ENCODE results near the gene SERF1A. TPM values are rescaled to one million over a fixed set of nuclear protein-coding genes. Genes with fewer than 3 reads are reported as not detected.
"Not testable (repeated sequence)": the region's sequence is repeated elsewhere in the genome, so short reads cannot be mapped to it uniquely, and the experiment has no call there.

Gene SERF1A
- total RNA-seq: 10 to 100 TPM in 1 of 4 donors, 1 to 10 TPM in 2, not detected in 1; 5.2 to 11.2 (median 5.5) TPM
- 1 to 10 TPM; 1.5 to 3.3 (median 1.8) TPM for polyA plus RNA-seq
- long read RNA-seq, donor 1, transcript SERF1A-201 (3 exons, 963 nt): major isoform, 5 of 6 reads
- long read RNA-seq, donor 1, partial matches to known transcripts: 0 of 6 reads
- long read RNA-seq, donor 1, other reads (novel, unspliced or antisense): 0 of 6 reads
- long read RNA-seq, donor 2, transcript SERF1A-201 (3 exons, 963 nt): major isoform, 10 of 10 reads
- long read RNA-seq, donor 2, partial matches to known transcripts: 0 of 10 reads
- long read RNA-seq, donor 2, other reads (novel, unspliced or antisense): 0 of 10 reads

DNA sequence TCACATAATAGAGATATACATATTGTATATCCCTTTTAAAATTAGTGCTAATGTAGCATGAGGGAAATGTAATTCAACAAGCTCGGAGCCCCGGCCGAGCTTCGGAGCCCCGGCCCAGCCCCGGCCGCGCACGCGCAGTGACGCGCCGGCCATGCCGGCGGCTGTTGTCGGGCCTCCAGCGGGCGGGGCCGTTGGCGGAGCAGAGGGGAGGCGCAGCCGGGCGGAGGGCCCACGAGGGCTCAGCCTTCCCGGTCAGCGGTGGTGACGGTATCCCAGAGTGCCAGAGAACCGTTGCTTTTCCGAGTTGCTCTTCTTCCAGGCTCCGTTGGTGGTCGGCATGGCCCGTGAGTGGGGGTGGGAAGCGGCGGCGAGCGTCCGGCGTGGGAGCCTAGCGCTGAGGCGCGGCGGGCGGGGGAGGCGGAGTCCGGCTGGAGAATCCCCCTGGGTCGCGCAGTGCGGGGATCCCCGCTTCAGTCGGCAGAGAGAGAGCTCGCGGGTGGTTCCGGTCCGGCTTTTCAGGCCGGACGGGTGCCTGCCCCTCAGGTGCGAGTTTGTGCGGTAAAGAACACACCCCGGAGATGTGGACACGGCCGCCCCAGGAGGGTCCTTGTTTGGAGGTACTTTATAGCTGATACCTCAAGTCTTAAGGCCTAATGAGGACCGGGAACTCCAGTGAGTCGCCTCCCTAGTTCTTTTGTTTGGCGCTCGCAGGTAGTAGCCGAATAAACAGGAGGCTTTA, at the start of gene SERF1A:
SERF1A (plus strand) TSS at position 137 of the 739 bp plus-strand sequence; CDS start at position 338, 201 bp downstream.
- intact Hi-C loops (cut with DNase I); H3K4me3 ChIP-seq; H3K27me3 ChIP-seq (ENCODE audit: insufficient read depth in 3 of 3, low read length in 2 of 3); H3K27ac ChIP-seq; H3K9me3 ChIP-seq; H3K4me1 ChIP-seq; H3K36me3 ChIP-seq (ENCODE audit: insufficient read depth in 1 of 2, low read depth in 1 of 2); DNase-seq: not testable (repeated sequence)
- peak; percentile 97 to 100 (median 99) for ATAC-seq
- no CpG with 5 or more reads among the region's 66 CpGs for WGBS, 3 donors

DNA sequence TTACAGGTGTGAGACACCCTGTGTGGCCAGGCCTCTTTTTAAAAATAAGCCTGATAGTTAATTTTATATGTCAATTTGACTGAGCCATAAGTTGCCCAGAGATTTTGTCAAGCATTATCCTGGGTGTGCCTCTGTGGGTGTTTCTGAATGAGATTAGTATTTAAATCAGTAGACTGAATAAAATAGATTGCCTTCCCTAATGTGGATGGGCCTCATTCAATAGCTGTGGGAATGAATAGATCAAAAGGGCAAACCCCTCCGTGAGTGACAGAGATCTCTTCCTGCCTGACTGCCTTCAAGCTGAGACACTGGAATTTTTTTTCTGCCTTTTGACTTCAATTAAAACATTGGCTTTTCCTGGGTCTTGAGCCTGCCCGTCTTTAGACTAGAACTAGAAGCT, 33.7 kb upstream of the SERF1A start:
- H3K9me3 ChIP-seq; H3K4me1 ChIP-seq; DNase-seq; H3K27me3 ChIP-seq (ENCODE audit: insufficient read depth in 3 of 3, low read length in 2 of 3); ATAC-seq; intact Hi-C loops (cut with DNase I); H3K4me3 ChIP-seq; H3K36me3 ChIP-seq (ENCODE audit: insufficient read depth in 1 of 2, low read depth in 1 of 2); H3K27ac ChIP-seq: not testable (repeated sequence)
- WGBS, 3 donors: no CpG with 5 or more reads among the region's 2 CpGs

DNA sequence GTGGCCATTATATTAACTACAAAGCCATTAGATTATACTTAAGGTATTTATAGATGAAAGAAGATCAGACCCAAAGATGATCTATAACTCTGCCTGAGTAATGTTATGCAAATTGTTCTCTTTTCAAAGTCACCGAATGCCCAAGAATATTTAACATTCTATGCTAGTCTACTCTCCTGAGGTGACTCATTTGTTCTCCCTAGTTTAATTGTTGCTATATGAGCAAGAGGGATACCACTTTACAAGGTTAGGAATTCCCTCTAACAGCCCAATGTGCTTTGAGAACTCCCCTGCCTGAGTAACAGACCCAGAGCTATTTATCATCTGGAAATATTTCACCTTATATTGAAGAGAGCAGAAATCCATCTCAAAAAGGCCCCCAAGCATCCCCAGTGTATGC, 29.8 kb upstream of the SERF1A start:
- H3K4me3 ChIP-seq; ATAC-seq; H3K27ac ChIP-seq; H3K4me1 ChIP-seq; DNase-seq; H3K27me3 ChIP-seq (ENCODE audit: insufficient read depth in 3 of 3, low read length in 2 of 3); intact Hi-C loops (cut with DNase I); H3K36me3 ChIP-seq (ENCODE audit: insufficient read depth in 1 of 2, low read depth in 1 of 2); H3K9me3 ChIP-seq: not testable (repeated sequence)
- no CpG with 5 or more reads among the region's 1 CpG for WGBS, 3 donors

DNA sequence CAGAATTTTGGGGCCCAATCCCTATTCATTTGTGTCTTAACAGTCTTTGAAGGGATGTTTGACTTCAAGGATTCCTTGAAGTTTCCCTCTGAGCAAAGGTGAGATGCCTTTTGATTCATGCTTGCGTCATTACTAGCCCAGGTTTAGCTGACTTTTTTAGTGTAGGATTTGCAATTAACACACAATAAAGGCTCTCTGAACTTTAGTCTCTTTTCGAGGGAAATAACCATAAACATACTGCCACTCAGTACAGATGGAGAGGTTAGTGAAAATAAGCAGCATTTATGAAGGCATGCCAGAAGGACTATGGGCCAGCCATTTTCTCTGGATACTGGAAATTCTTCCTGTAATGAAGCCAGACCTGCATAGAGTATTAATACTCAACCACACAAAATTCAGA, 4.4 kb upstream of the SERF1A start:
- H3K36me3 ChIP-seq (ENCODE audit: insufficient read depth in 1 of 2, low read depth in 1 of 2); H3K27me3 ChIP-seq (ENCODE audit: insufficient read depth in 3 of 3, low read length in 2 of 3); DNase-seq; H3K9me3 ChIP-seq; intact Hi-C loops (cut with DNase I); H3K27ac ChIP-seq; H3K4me3 ChIP-seq; H3K4me1 ChIP-seq; ATAC-seq: not testable (repeated sequence)
- no CpG with 5 or more reads among the region's 2 CpGs for WGBS, 3 donors

DNA sequence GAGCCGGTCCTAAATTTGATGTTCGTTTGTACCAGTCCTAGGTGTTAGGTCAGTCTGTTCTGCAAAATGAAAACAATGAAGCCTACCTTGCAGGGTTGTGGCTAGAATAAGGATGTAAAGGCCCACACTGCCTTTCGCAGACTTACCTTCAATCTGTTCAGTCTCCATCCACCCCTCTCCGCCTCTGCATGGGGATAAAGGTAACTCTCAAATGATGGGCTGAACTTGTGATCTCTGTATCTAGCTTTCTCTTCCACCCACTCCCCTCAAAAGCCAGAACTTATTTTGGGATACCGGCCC, 753 bp downstream of the SERF1A start:
- intact Hi-C loops (cut with DNase I); H3K4me1 ChIP-seq; H3K36me3 ChIP-seq (ENCODE audit: insufficient read depth in 1 of 2, low read depth in 1 of 2); H3K4me3 ChIP-seq; DNase-seq; H3K27ac ChIP-seq; H3K9me3 ChIP-seq; H3K27me3 ChIP-seq (ENCODE audit: insufficient read depth in 3 of 3, low read length in 2 of 3): not testable (repeated sequence)
- ATAC-seq: peak; percentile 15 to 36 (median 26)
- WGBS, 3 donors: no CpG with 5 or more reads among the region's 5 CpGs

DNA sequence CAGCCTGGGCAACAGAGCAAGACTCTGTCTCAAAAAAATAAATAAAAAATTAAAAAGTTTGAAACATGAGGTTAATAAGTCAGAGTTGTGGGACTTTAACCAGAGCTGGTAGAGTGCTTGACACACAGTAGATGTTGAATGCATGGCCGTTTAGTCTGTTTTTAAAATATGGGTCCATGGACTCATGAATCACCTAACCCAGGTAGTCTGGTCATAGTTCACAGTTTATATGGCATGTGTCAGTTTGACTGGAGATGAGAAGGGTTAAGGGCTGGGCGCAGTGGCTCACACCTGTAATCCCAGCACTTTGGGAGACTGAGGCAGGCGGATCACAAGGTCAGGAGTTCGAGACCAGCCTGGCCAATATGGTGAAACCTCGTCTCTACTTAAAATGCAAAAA, 6.2 kb downstream of the SERF1A start:
- intact Hi-C loops (cut with DNase I); H3K27me3 ChIP-seq (ENCODE audit: insufficient read depth in 3 of 3, low read length in 2 of 3); H3K27ac ChIP-seq; H3K4me1 ChIP-seq; H3K4me3 ChIP-seq; ATAC-seq; H3K9me3 ChIP-seq; H3K36me3 ChIP-seq (ENCODE audit: insufficient read depth in 1 of 2, low read depth in 1 of 2); DNase-seq: not testable (repeated sequence)
- WGBS, 3 donors: no CpG with 5 or more reads among the region's 5 CpGs

DNA sequence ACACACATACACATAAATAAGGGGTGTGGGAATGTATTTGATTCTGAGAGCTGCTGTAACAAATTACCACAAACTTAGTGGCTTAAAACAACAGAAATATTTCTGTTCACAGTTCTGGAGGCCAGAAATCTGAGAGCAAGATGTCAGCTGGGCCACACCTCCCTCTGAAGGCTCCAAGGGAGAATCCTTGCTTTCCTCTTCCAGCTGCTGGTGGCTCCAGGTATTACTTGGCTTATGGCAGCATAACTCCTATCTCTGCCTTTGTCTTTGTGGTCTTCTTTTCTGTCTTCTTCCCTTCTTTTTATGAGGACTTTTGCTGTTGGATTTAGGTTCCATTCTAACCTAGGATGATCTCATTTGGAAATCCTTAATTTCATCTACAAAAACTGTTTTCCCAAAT, 16.4 kb downstream of the SERF1A start:
- ATAC-seq; intact Hi-C loops (cut with DNase I); H3K27me3 ChIP-seq (ENCODE audit: insufficient read depth in 3 of 3, low read length in 2 of 3); H3K4me3 ChIP-seq; H3K9me3 ChIP-seq; H3K4me1 ChIP-seq; DNase-seq; H3K36me3 ChIP-seq (ENCODE audit: insufficient read depth in 1 of 2, low read depth in 1 of 2); H3K27ac ChIP-seq: not testable (repeated sequence)

DNA sequence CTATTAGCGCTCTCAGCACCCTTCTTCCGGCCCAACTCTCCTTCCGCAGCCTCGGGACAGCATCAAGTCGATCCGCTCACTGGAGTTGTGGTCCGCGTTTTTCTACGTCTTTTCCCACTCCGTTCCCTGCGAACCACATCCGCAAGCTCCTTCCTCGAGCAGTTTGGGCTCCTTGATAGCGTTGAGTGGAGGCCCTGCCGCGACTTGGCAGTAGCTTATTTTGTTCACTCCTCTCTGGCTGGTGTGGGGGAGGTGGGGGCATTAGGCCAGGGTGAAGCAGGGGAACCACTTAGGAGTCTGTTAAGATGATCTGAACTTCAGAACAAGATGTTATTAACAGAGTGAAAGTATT, 24.7 kb downstream of the SERF1A start:
- H3K9me3 ChIP-seq; H3K4me3 ChIP-seq; DNase-seq; H3K36me3 ChIP-seq (ENCODE audit: insufficient read depth in 1 of 2, low read depth in 1 of 2); H3K27me3 ChIP-seq (ENCODE audit: insufficient read depth in 3 of 3, low read length in 2 of 3); H3K4me1 ChIP-seq; H3K27ac ChIP-seq; intact Hi-C loops (cut with DNase I): not testable (repeated sequence)
- WGBS, 3 donors: no CpG with 5 or more reads among the region's 16 CpGs
- ATAC-seq: peak; percentile 45 to 70 (median 50)

DNA sequence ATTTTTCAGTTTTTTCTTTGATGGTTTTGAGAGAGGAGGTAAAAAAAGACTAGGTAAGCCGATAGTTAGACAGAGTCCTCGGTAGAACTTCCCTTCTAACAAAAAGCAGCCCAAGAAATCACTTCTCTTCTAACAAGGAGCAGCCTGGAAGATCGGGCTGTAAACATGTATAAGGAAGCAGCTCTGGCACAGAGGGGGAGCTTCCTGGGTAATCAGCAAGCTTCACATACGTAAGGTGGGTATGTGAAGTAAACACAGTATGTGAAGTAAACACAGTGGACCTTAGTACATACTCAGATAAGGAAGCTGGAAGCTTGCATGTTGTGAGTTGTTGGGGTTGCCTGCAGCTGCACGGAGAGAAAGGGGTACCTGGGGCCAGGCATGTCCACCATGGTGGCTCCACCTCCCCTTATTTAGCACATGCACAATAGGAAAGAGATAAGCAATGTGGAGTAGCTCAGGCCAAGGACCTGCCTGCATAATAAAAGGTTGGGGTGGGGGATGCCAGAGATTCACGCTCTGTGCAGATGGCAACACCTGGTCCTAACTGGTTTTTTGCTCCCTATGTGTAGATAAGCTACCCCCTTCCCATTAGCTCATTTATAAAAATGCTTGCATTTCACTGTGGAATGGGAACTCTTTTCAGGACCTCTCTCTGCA, 31.4 kb downstream of the SERF1A start:
- intact Hi-C loops (cut with DNase I); H3K4me1 ChIP-seq; H3K4me3 ChIP-seq; DNase-seq; ATAC-seq; H3K27me3 ChIP-seq (ENCODE audit: insufficient read depth in 3 of 3, low read length in 2 of 3); H3K9me3 ChIP-seq; H3K27ac ChIP-seq; H3K36me3 ChIP-seq (ENCODE audit: insufficient read depth in 1 of 2, low read depth in 1 of 2): not testable (repeated sequence)
- WGBS, 3 donors: no CpG with 5 or more reads among the region's 6 CpGs

DNA sequence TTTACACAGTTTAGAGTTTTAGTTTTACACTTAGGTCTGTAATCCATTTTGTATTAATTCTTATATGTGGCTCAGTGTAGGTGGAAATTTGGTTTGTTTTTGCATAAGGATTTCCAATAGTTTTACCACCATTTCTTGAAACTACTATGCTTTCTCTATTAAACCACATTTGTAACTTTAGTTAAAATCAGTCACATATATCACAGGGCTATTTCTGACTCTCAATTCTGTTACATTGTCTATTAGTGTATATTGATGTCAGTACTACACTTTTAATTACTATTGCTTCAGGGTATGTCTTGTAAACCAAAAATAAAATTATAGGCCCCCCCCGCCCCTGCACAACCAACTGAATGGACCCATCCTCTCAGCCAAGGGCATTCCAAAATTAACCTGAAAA, 32.1 kb downstream of the SERF1A start:
- H3K27me3 ChIP-seq (ENCODE audit: insufficient read depth in 3 of 3, low read length in 2 of 3): not testable (repeated sequence)

DNA sequence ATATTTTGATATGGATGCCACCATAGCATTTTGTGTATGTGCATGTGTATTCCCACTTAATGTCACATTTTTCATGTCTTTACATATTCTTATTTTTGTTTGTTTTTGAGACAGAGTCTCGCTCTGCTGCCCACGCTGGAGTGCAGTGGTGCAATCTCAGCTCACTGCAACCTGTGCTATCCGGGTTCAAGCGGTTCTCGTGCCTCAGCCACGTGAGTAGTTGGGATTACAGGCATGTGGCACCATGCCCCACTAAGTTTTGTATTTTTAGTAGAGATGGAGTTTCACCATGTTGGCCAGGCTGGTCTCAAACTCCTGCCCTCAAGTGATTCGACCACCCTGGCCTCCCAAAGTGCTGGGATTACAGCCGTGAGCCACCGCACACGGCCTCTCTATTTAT, 52.6 kb downstream of the SERF1A start:
- DNase-seq; H3K4me3 ChIP-seq; H3K36me3 ChIP-seq (ENCODE audit: insufficient read depth in 1 of 2, low read depth in 1 of 2); H3K27ac ChIP-seq; H3K27me3 ChIP-seq (ENCODE audit: insufficient read depth in 3 of 3, low read length in 2 of 3); ATAC-seq; H3K9me3 ChIP-seq; intact Hi-C loops (cut with DNase I); H3K4me1 ChIP-seq: not testable (repeated sequence)
- 93% methylated on average over 4 of the region's 10 CpGs; no CpG with 5 or more reads in 2 of the 3 donors for WGBS, 3 donors

More for the DNA sequence above, 32.1 kb downstream of the SERF1A start:
- ATAC-seq; DNase-seq; intact Hi-C loops (cut with DNase I); H3K4me3 ChIP-seq; H3K4me1 ChIP-seq; H3K36me3 ChIP-seq (ENCODE audit: insufficient read depth in 1 of 2, low read depth in 1 of 2); H3K27ac ChIP-seq; H3K9me3 ChIP-seq: not testable (repeated sequence)
- WGBS, 3 donors: no CpG with 5 or more reads among the region's 1 CpG
